Duodenal mucosa (tissue), 2 donors: Measurements from ENCODE around the gene TTLL13.
"Not testable (repeated sequence)": the region's sequence is repeated elsewhere in the genome, so short reads cannot be mapped to it uniquely, and the experiment has no call there.

Experiments
- H3K27ac ChIP-seq: one replicate; pipeline ENCODE4 v1.7.0; 2013; ENCODE audit warnings: low read depth, low read length
- H3K27me3 ChIP-seq, 2 donors: one replicate each; pipeline ENCODE4 v1.7.0; 2013; ENCODE audit warnings: low read length in 2 of 2, control low read depth in 1 of 2; ENCODE audit not compliant: insufficient read depth in 2 of 2, control insufficient read depth in 1 of 2
- H3K36me3 ChIP-seq, 2 donors: one replicate each; pipeline ENCODE4 v1.7.0; 2013; ENCODE audit warnings: low read length in 2 of 2, control low read depth in 1 of 2; ENCODE audit not compliant: insufficient read depth in 2 of 2, control insufficient read depth in 1 of 2
- H3K4me1 ChIP-seq, 2 donors: one replicate each; pipeline ENCODE4 v1.7.0; 2013; ENCODE audit warnings: low read length in 2 of 2, control low read depth in 1 of 2; ENCODE audit not compliant: insufficient read depth in 2 of 2, control insufficient read depth in 1 of 2
- H3K4me3 ChIP-seq, 2 donors: one replicate each; pipeline ENCODE4 v1.7.0; 2013; ENCODE audit warnings: low read length in 2 of 2, low read depth in 1 of 2
- H3K9ac ChIP-seq, 2 donors: one replicate each; pipeline ENCODE4 v1.7.0; 2013; ENCODE audit warnings: low read length in 2 of 2, low read depth in 1 of 2
- H3K9me3 ChIP-seq, 2 donors: one replicate each; pipeline ENCODE4 v1.7.0; 2013; ENCODE audit warnings: low read length in 2 of 2, control low read depth in 1 of 2; ENCODE audit not compliant: control insufficient read depth in 1 of 2

TTLL13 gene

DNA sequence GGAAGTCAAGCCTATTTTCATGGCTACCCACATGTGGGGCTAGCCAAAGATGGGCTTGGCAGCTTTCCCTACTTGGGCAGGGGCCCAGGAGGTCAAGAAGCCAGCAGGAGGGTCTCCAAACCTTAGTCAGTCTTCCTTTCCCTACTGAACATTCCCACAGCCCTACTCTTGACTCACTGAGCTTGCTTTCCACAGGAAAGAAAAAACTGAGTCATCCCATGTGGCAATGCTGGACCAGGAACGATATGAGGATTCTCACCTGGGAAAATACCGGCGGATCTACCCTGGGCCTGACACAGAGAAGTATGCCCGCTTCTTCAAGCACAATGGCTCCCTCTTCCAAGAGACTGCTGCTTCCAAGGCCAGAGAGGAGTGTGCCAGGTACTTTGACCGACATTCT is 12.5 kb downstream of the TTLL13 start:
- Histone ChIP-seq H3K4me1 (peaks cover 27 to 31% of the 10 kb centered on the region in 2 donors), H3K4me3 (no peak overlapping the region), H3K9me3 (no peaks in the 10 kb centered on the region), H3K9ac (no peak overlapping the region), H3K27ac (no peak overlapping the region), H3K27me3 (no peaks in the 10 kb centered on the region), H3K36me3 (no peaks in the 10 kb centered on the region)

- Histone ChIP-seq H3K36me3 (no peaks in the 10 kb centered on the region), H3K9ac (no peak overlapping the region), H3K4me3 (no peak overlapping the region), H3K9me3 (no peaks in the 10 kb centered on the region), H3K4me1 (peaks cover 34 to 37% of the 10 kb centered on the region in 2 donors), H3K27me3 (no peaks in the 10 kb centered on the region), H3K27ac (no peak overlapping the region)
Measured at GRCh38 chr15:90262426-90262825, 13.1 kb downstream of the TTLL13 start.

- Histone ChIP-seq H3K4me1 (peaks cover 44 to 49% of the 10 kb centered on the region in 2 donors), H3K4me3 (peak overlapping the region; percentile 95), H3K36me3 (peaks cover 0 to 3% of the 10 kb centered on the region in 2 donors), H3K27me3 (no peaks in the 10 kb centered on the region), H3K9me3 (no peaks in the 10 kb centered on the region), H3K9ac (peak overlapping the region; percentile 93 to 97), H3K27ac (peak overlapping the region; percentile 95)
Measured at GRCh38 chr15:90264671-90265070, 15.3 kb downstream of the TTLL13 start.

GRCh38 chr15:90265271-90266060 is 16.1 kb downstream of the TTLL13 start, which contains the start of gene NGRN:
TSS of gene NGRN (plus strand) at chr15:90265672. CDS start at chr15:90265713, 41 bp downstream.
- Histone ChIP-seq H3K4me1 (peaks cover 44 to 52% of the 10 kb centered on the region in 2 donors), H3K27me3 (no peaks in the 10 kb centered on the region), H3K36me3 (peaks cover 0 to 10% of the 10 kb centered on the region in 2 donors), H3K9me3 (no peaks in the 10 kb centered on the region), H3K9ac (peak within 1 kb of the TSS; percentile 93 to 97), H3K4me3 (peak within 1 kb of the TSS; percentile 95), H3K27ac (peak within 1 kb of the TSS; percentile 95)

DNA sequence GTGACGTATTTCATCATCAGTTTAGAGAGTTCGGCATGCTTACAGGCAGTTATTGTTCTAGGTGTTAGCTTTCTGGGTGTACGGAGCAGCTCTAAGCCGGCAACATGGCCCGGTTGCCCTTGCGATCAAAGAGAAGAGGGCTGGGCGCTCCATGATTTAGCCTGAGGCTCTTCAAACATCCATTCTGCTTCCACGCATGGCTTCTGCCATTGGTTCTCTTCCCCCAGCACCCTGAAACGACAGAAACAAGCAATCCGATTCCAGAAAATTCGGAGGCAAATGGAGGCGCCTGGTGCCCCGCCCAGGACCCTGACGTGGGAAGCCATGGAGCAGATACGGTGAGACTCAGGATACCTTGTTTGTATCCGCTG is 16.7 kb downstream of the TTLL13 start:
- no peaks in the 10 kb centered on the region for H3K9me3 ChIP-seq
- H3K9ac ChIP-seq = peak overlapping the region; percentile 93 to 97
- H3K4me1 ChIP-seq = peaks cover 44 to 52% of the 10 kb centered on the region in 2 donors
- no peaks in the 10 kb centered on the region for H3K27me3 ChIP-seq
- peaks cover 0 to 16% of the 10 kb centered on the region in 2 donors for H3K36me3 ChIP-seq
- H3K27ac ChIP-seq = peak overlapping the region; percentile 95
- H3K4me3 ChIP-seq = peak overlapping the region; percentile 95

DNA sequence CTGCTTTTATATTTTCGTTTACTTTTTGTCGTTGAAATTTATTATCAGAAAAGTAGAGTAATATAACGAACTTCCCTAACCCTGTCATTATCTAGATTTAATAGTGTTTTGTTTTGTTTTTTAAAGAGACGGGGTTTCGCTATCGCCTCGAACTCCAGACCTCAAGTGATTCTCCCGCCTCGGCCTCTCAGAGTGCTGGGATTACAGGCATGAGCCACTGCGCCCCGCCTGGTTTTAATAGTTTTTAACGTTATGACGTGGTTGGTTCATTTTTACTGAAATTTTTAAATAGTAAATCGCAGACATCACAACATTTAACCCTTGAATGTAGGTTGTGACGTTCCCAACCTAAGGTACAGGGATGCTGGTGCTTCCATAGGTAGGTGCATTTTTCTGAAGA is 17.1 kb downstream of the TTLL13 start:
- peak overlapping the region; percentile 95 for H3K27ac ChIP-seq
- peak overlapping the region; percentile 95 for H3K4me3 ChIP-seq
- H3K27me3 ChIP-seq = no peaks in the 10 kb centered on the region
- H3K4me1 ChIP-seq = peaks cover 44 to 52% of the 10 kb centered on the region in 2 donors
- H3K9ac ChIP-seq = peak overlapping the region; percentile 93 to 97
- peaks cover 3 to 21% of the 10 kb centered on the region in 2 donors for H3K36me3 ChIP-seq
- no peaks in the 10 kb centered on the region for H3K9me3 ChIP-seq

DNA sequence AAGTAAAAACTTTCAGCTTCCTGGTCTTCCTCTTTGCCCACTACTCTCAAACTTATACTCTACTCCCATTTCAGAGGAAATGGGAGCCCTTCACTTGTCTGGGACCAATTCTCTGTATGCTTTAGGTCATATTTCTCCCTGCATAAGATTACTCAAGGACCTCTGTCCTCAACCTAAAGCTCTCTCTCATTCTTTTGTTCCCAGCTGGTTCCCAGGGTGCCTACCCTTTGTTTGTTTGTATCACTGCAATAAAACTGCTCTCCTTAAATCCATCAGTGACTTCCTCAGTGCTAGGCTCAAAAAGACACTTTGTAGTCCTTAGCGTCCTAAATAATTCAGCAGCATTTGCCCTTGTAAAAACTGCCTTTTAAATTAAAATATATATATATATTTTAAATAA is 19.1 kb downstream of the TTLL13 start:
- Histone ChIP-seq H3K36me3 (peaks cover 18 to 34% of the 10 kb centered on the region in 2 donors), H3K4me3 (peak overlapping the region; percentile 2 to 42), H3K27me3 (no peaks in the 10 kb centered on the region), H3K9ac (no peak overlapping the region), H3K27ac (no peak overlapping the region), H3K4me1 (peaks cover 34 to 40% of the 10 kb centered on the region in 2 donors), H3K9me3 (no peaks in the 10 kb centered on the region)

- Histone ChIP-seq H3K27me3 (no peaks in the 10 kb centered on the region), H3K4me3 (no peak overlapping the region), H3K4me1 (peaks cover 17 to 29% of the 10 kb centered on the region in 2 donors), H3K9me3 (no peaks in the 10 kb centered on the region), H3K9ac (no peak overlapping the region), H3K27ac (no peak overlapping the region), H3K36me3 (peaks cover 18 to 37% of the 10 kb centered on the region in 2 donors)
Measured at GRCh38 chr15:90270502-90271150, 21.3 kb downstream of the TTLL13 start.

- Histone ChIP-seq H3K27ac (no peak overlapping the region), H3K9me3 (no peaks in the 10 kb centered on the region), H3K4me3 (no peak overlapping the region), H3K36me3 (peaks cover 18 to 37% of the 10 kb centered on the region in 2 donors), H3K4me1 (peaks cover 15 to 26% of the 10 kb centered on the region in 2 donors), H3K9ac (no peak overlapping the region), H3K27me3 (no peaks in the 10 kb centered on the region)
Measured at GRCh38 chr15:90271459-90272166, 22.3 kb downstream of the TTLL13 start.

DNA sequence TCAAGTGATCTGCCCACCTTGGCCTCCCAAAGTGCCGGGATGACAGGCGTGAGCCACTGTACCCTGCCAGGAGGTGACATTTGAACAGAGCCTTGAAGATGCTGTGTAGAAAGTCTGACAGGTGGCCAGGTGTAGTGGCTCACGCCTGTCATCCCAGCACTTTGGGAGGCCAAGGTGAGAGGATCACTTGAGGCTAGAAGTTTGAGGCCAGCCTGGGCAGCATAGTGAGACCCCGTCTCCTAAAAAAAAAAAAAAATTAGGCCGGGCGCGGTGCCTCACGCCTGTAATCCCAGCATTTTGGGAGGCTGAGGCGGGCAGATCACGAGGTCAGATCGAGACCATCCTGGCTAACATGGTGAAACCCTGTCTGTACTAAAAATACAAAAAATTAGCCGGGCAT is 29.1 kb downstream of the TTLL13 start:
- not testable (repeated sequence) for H3K27me3 ChIP-seq, H3K9ac ChIP-seq, H3K36me3 ChIP-seq, H3K4me3 ChIP-seq, H3K4me1 ChIP-seq, H3K27ac ChIP-seq, H3K9me3 ChIP-seq
